PFSK-1 (cell line): ENCODE measurements around the gene CDR2.

Experiments used
- FOXP2 ChIP-seq: optimal IDR thresholded peaks from 2 replicates; pipeline ENCODE3; 2011; ENCODE audit warnings: borderline replicate concordance, control low read depth, inconsistent platforms; ENCODE audit not compliant: insufficient read depth; ENCODE audit errors: extremely low read length, extremely low read depth
- POLR2AphosphoS5 ChIP-seq: IDR thresholded peaks from 2 replicates; pipeline ENCODE4 v1.6.1; 2012; ENCODE audit warnings: low read depth, mild to moderate bottlenecking, control low read depth, low read length, moderate library complexity
- SIN3A ChIP-seq: IDR thresholded peaks from 2 replicates; pipeline ENCODE4 v1.6.1; 2012; ENCODE audit warnings: mild to moderate bottlenecking, low read length, moderate library complexity, borderline replicate concordance; ENCODE audit not compliant: insufficient read depth
- TAF1 ChIP-seq: IDR thresholded peaks from 2 replicates; pipeline ENCODE4 v1.6.1; 2012; ENCODE audit warnings: low read length, control low read depth, borderline replicate concordance; ENCODE audit not compliant: insufficient read depth
- TF ChIP-seq, protein P1 (sequence below), 2 experiments: IDR thresholded peaks; 2 replicates each; pipeline versions ENCODE4 v1.6.1 to v1.8.0; 2011 to 2012; ENCODE audit warnings: low read depth in 2 of 2, low read length in 2 of 2, control low read depth in 1 of 2, inconsistent platforms in 1 of 2, mild to moderate bottlenecking in 1 of 2, moderate library complexity in 1 of 2; ENCODE audit not compliant: insufficient read depth in 1 of 2

The CDR2 gene

DNA sequence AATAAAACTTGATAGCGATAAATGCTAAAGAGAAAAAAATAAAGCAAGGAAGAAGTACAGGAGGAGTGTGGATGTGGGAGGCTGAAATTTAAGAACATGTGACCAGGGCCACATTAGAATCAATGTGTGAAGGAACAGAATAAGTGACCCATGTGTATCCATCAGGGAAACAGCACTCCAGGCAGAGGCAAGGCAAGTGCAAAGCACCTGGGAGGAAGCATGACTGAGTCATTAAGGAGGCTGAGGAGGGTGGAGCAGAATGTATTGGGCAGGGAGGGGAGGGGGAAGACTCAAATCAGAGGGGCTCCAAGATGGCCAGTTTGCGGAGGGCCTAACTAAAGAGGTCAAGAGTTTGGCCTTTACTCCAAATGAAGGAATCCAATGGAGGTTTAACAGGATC lies 8.0 kb downstream of the CDR2 start:
- TF ChIP-seq, protein P1, sequence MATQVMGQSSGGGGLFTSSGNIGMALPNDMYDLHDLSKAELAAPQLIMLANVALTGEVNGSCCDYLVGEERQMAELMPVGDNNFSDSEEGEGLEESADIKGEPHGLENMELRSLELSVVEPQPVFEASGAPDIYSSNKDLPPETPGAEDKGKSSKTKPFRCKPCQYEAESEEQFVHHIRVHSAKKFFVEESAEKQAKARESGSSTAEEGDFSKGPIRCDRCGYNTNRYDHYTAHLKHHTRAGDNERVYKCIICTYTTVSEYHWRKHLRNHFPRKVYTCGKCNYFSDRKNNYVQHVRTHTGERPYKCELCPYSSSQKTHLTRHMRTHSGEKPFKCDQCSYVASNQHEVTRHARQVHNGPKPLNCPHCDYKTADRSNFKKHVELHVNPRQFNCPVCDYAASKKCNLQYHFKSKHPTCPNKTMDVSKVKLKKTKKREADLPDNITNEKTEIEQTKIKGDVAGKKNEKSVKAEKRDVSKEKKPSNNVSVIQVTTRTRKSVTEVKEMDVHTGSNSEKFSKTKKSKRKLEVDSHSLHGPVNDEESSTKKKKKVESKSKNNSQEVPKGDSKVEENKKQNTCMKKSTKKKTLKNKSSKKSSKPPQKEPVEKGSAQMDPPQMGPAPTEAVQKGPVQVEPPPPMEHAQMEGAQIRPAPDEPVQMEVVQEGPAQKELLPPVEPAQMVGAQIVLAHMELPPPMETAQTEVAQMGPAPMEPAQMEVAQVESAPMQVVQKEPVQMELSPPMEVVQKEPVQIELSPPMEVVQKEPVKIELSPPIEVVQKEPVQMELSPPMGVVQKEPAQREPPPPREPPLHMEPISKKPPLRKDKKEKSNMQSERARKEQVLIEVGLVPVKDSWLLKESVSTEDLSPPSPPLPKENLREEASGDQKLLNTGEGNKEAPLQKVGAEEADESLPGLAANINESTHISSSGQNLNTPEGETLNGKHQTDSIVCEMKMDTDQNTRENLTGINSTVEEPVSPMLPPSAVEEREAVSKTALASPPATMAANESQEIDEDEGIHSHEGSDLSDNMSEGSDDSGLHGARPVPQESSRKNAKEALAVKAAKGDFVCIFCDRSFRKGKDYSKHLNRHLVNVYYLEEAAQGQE (IDR thresholded peaks at IDR 0.05; ENCODE audit: insufficient read depth in 1 of 2, low read depth in 2 of 2, low read length in 2 of 2), result no peak
- TF ChIP-seq SIN3A, result no peak
- TF ChIP-seq POLR2AphosphoS5, result no peak
- TF ChIP-seq TAF1, result no peak
- TF ChIP-seq FOXP2, result no peak

DNA sequence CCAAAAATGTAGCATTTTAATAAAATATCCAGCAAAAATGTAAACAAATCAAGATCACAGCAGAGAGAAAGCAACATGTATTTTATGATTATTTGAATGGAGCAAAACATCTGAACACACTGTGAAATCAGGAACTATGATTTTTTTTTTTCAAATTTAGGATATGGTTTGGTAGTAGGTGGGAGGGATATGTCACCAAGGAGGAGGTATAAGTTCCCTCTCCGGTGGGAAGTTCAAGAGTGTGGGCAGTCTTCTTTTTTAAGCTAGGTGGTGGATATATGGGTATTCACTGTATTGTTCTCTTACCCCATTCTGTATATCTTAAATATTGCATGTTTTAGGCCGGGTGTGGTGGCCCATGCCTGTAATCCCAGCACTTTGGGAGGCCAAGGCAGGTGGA lies 10.2 kb downstream of the CDR2 start:
- TF ChIP-seq, protein P1 (IDR thresholded peaks at IDR 0.05; ENCODE audit: insufficient read depth in 1 of 2, low read depth in 2 of 2, low read length in 2 of 2), result no peak
- no peak for TF ChIP-seq SIN3A
- no peak for TF ChIP-seq POLR2AphosphoS5
- no peak for TF ChIP-seq FOXP2
- no peak for TF ChIP-seq TAF1

DNA sequence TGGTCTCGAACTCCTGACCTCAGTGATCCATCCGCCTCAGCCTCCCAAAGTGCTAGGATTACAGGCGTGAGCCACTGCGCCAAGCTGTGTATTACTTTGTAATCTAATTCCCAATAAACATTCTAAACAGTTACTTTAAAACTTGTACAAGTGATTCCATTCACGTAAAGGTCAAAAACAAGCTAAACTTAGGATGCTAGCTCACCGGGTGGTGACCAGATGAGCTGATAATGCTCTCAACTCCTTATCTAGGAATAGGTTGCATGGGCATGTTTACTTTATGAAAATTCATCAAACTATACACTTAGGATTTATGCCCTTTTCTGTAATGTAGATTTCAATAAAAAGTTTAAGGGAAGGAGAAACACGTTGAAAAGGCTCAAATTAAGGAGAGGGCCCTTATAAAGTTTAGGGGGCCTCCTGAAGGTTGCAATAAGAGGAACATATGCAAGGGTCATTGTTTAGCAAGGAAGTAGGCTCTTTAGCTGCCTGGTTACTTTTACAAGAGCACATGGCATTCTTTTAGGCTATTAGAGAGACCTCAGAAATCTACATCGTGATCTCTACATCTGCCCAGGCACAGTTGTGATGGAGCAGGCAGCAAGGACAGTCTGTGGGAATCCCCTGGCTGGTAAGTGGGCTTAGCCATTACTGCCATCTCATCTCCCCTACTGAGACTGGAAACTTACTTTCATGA lies 13.3 kb downstream of the CDR2 start:
- no peak for TF ChIP-seq TAF1
- TF ChIP-seq, protein P1 (IDR thresholded peaks at IDR 0.05; ENCODE audit: insufficient read depth in 1 of 2, low read depth in 2 of 2, low read length in 2 of 2), result no peak
- no peak for TF ChIP-seq SIN3A
- no peak for TF ChIP-seq POLR2AphosphoS5
- TF ChIP-seq FOXP2, result no peak

DNA sequence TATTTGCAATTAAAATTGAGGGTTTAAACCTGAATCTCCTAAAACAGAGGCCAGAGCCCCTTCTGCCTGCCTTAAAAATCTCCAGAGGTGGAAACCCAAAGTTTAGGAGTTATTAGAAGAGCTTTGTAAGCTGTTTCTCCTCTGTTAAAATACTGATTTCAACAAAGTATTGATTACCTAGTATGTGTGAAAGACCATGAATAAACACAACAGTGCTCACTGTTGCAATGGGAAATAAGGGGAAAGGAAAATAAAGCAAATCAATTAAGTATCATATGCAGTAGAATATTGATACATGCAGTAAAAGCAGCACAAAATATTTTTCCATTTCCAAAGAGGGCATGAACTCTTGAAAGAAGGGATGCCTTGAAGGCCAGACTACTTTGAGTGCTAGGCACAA lies 14.7 kb downstream of the CDR2 start:
- TF ChIP-seq POLR2AphosphoS5 (no peak), SIN3A (no peak), FOXP2 (no peak), TAF1 (no peak)
- TF ChIP-seq, protein P1 (IDR thresholded peaks at IDR 0.05; ENCODE audit: insufficient read depth in 1 of 2, low read depth in 2 of 2, low read length in 2 of 2), result no peak

DNA sequence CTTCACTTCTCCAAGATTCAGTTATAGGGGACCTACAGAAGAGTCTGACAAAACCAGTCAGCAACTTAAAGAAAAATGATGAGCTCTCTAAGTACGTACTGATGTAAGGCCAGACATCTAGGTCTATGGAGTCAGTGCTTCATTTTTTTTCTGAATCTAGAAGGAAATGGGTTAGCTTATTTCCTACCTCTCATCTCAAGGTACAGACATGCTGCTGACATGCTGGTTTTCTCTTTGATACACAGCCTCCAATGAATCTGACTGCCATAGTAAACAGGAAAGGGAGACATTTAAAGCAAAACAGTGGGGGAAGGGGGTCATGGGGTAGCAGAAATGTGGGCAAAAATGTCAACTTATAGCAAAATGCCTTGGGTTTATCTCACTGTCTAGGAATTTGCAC lies 16.4 kb downstream of the CDR2 start:
- no peak for TF ChIP-seq POLR2AphosphoS5
- TF ChIP-seq, protein P1 (IDR thresholded peaks at IDR 0.05; ENCODE audit: insufficient read depth in 1 of 2, low read depth in 2 of 2, low read length in 2 of 2), result no peak
- no peak for TF ChIP-seq TAF1
- TF ChIP-seq FOXP2, result no peak
- TF ChIP-seq SIN3A, result no peak
